Renal cortical epithelial cell (primary cell): Measurements from ENCODE around the gene LGALS1. TPM values are rescaled to one million over a fixed set of nuclear protein-coding genes. Genes with fewer than 3 reads are reported as not detected.
A peak's percentile ranks its signal among the peaks of the same experiment; 100 is the strongest.
"Not testable (repeated sequence)": the region's sequence is repeated elsewhere in the genome, so short reads cannot be mapped to it uniquely, and the experiment has no call there.

Experiments used
- DNase-seq: peaks from one replicate; pipeline ENCODE4 v3.0.0-alpha.2; 2011; ENCODE audit warnings: low read depth
- total RNA-seq: library from RNA; depleted of rRNA; stranded (reverse); fragments of >200 nt; gene quantifications from 2 replicates; pipeline ENCODE4 v1.2.3, GENCODE V29; 2014

The LGALS1 gene
- total RNA-seq, 1 donor from 2014 or later = 761 TPM

DNA sequence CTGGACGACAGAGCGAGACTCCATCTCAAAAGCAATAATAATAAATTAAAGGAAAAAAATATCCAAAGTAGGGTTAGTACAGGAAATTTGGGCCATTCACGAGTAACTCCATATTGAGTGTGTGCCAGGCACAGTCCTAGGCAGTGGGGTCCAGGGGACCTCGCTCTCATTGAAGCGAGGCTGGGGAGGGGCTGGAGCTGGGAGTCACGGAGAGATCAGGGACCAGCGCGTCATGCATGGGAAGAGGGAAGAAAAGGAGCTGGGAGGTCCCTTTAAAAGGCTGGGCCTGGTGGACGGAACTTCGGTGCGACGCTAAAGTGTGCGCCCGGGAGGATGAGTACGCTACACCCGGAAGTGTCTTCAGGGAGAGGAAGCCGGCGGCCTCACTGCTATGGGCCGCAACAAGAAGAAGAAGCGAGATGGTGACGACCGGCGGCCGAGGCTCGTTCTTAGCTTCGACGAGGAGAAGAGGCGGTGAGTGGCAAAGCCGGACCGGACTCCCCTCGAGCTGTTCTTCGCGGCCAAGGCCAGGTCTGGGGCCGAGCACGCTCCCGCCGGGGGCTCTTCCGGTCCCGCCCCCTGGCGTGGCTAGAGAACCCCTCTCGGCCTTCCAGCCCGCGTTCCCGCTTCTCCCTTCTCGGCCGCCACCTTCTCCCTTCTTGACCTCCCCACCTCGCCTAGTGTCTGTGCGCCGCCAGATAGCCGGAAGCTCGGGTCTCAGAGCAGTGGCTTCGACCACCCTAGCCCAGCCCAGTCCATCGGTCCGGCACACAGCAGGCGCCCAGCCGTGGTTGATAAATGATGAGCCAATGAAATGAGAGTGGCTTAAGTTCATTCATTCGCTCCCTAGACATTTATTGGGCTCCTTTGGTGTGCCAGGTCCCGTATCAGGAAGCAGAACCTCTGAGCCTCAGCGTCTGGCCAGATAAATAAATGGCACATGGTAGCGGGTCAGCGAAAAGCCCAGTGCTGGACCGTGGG is 10.9 kb downstream of the LGALS1 start, which contains the start of gene NOL12:
NOL12 (plus strand) TSS at position 342 of the 981 bp plus-strand sequence; CDS start at position 392, 50 bp downstream.
- peak; percentile 69 for DNase-seq

DNA sequence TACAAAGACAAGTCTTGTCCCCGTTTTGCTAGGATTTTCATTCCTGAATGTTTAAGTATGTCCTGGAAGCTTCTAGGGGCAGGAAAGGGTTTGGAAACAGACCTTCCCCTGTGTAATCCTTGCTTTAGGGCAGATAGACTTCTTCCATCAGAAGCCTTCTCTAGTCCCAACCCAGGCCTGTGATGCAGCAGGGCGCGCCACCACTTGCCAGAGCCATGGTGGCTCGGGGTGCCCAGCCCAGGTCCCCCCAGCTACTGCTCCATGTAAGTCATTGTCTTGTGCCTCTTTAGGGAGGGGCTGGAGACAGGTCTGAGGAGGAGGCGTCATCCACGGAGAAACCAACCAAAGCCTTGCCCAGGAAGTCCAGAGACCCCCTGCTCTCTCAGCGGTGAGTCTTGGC is 15.0 kb downstream of the LGALS1 start:
- no peak for DNase-seq

DNA sequence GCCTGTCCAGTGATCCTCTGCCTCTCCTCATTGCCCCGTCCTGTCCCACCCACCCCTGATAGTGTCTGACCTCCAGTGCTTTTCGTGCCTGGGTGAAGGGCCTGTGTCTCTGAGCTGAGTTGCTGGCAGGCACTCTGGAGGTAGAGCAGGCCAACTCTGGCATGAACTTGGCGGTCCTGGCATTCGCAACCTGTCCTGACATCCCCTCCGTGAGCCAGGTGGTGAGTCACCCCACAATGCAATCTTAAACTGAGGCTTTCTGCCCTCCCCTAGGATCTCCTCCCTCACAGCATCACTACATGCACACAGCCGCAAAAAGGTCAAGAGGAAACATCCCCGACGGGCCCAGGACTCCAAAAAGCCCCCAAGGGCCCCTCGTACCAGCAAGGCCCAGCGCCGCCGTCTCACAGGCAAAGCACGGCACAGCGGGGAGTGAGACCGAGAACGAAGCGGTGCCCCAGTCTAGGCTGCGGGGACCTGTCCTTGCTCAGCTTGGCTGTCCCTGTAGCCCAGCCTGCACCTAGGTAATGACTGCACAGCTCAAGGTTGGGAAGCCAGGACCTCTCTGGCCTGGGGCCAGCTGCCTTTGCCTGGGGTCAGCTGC is 15.6 kb downstream of the LGALS1 start:
- no peak for DNase-seq

DNA sequence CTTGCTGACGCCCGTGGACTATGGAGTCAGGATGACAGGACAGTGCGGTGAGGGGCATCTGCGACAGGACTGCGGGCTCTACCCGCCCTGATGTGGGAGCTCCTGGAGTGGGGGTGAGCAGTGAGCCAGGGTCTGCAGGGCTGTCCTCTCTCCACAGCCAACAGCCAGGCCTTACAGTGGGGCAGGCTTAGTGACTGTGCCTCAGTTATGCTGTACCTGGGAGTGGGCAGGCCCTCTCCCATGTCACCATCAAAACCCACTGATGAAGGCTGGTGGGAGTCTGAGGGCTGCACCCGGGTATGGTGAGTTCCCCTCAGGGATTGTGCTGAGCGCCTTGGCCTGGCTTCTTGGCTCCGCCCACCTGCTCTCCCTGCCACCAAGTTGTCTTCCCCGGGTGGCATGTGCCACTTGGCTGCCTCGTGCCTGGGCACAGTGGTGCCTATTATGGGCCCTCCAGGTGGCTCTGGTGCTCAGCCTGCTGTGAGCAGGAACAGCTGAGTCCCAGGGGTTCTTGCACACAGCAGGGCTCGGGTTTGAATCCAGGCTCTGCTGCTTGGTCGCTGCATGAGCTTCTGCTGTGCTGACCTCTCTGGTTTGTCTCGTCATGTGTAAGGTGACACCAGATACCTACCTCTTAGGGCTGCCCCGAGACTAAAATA is 17.3 kb downstream of the LGALS1 start:
- DNase-seq = no peak

DNA sequence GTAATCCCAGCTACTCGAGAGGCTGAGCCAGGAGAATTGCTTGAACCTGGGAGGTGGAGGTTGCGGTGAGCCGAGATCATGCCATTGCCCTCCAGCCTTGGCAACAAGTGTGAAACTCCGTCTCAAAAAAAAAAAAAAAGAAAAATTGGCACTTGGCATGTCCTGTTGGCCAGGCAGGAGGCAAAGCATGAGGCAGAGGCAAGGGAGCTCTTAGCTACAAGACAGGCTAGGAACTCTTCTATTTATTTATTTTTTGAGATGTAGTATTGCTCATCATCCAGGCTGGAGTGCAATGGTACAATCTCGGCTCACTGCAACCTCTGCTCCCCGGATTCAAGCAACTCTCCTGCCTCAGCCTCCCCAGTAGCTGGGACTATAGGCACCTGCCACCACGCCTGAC is 18.7 kb downstream of the LGALS1 start:
- not testable (repeated sequence) for DNase-seq

DNA sequence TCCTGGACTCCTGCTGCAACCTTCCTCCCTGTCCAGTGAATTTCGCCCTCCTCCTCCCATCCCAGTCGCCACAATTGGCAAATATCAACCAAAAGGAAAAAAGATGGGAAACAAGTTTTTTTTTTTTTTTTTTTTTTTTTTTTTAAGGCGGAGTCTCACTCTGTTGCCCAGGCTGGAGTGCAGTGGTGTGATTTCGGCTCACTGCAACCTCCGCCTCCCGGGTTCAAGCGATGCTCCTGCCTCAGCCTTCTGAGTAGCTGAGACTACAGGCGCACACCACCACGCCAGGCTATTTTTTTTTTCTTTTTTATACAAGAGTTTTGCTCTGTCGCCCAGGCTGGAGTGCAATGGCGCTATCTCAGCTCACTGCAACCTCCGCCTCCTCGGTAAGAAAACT is 20.8 kb downstream of the LGALS1 start:
- not testable (repeated sequence) for DNase-seq

DNA sequence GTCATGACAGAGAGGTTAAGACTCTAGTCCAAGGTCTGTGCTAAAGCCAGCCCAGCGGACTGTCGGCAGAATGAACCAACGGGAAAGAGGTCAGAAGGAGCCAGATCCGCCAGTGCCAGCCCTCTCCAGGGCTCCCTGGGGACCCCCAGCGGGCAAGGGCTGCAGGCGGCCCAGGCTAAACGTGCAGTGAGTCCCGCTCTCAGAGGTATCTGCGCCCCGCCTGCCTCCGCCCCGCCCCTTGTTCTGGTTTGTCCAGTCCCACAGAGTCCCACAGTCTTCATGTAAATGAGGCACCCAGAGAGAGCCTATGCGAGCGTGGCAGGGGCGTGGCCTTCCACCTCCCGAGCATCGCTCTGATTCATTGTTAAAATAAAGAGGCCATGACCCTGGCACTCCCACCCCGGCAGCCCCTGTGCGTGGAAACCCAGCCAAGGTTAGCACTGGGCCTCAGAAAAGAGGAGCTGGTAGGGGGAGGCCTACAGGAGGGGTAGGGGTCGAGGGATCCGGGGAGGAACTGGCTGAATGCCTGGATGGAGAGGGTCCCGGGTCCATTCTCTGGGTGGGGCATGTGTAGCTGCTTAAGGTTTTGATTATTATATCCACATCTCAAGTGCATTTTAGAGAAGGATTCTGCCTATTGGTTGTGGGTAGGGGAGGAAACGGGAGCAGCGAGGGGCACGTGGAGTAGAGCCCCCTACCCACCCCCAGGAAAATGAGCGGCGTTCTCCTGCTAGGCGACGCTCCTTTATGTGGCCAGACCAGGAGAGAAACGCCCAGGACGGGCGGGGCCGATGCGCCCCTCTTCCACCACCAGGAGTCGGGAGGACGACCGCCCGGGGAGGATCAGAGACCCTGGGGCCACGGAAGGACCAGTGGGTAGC is 21.5 kb downstream of the LGALS1 start, which contains the start of gene TRIOBP:
TRIOBP (plus strand) TSS at position 392 of the 881 bp plus-strand sequence. CDS start 4,318 bp downstream, outside the sequence.
- DNase-seq = peak; percentile 92

DNA sequence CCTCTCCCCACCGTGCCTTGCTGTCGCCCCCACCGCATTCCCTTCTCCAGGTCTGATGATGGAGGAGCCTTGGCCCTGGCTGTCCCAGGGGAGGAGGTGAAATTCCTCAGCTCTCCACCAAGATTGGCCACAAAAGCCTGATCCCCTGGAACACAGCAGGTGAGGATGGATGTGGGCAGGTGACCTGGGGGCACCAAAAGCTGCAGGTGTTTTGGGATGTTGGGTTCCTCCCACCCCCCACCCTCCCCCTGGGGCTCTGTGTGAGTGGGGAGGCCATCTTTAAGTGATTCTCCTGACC is 22.1 kb downstream of the LGALS1 start:
- DNase-seq = no peak

DNA sequence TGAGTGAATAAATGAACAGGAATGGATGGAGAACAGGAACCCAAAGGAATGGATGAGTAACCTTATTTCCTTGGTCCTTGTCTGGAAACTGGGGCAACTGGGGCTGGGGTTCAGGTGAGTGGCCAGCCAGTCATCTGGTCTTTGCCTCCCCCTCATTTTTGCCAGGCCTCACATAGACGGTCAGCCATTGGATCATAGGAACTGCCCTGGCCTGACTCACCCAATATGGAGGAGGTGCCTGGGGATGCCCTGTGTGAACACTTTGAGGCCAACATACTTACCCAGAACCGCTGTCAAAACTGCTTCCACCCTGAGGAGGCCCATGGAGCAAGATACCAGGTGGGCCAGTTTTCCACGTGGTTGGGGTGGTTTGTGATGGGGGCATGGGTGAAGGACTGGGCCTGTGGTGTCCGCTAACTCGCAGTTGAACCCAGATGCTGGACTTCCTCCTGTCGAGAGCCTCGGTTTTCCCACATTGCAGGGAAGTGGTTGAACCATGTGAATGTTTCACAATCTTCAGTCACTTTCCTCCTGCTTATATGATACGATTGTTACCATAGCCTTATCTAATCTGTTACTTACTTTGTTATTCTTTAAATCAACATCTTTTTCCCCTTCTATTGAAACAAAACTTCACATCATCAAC is 25.8 kb downstream of the LGALS1 start:
- DNase-seq = no peak

DNA sequence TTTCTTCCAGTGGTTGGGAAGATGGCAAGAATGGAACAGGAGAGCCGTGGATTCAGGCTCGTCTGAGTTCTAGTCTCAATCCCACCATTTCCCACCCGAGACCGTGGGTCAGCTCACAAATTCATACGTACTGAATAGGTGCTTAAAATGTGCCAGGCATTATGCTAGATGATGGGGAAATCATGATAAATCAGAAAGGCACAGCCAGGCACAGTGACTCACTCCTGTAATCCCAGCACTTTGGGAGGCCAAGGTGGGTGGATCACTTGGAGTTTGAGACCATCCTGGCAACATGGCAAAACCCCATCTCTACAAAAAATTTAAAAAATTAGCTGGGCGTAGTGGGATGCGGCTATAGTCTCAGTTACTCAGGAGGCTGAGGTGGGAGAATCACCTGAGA is 28.5 kb downstream of the LGALS1 start:
- DNase-seq = no peak

DNA sequence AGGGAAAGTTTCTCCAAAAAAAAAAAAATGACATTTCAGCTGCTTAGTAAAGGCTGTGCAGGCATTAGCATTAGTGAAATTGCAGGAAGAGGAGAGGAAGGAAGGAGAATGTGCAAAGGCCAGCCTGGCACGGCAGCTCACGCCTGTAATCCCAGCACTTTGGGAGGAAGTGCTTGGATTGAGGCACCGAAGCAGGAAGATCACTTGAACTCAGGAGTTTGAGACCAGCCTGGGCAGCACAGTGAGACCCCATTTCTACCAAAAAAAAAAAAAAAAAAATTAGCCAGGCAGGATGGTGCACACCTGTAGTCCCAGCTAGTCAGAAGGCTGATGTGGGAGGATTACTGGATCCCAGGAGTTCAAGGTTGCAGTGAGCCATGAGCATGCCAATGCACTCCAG is 29.2 kb downstream of the LGALS1 start:
- DNase-seq = no peak

DNA sequence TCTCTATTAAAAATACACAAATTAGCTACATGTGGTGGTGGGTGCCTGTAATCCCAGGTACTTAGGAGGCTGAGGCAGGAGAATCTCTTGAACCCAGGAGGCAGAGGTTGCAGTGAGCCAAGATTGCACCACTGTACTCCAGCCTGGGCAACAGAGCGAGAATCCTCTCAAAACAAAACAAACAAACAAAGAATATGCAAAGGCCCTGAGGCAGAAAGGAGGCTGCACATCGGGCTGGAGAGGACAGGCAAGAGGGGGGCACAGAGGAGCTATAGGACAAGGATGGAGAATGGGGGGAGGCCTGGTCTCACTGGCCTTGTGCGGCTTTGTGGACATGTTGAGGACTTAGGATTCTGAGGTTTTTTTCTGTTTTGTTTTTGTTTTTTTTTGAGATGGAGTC is 29.8 kb downstream of the LGALS1 start:
- DNase-seq = no peak

DNA sequence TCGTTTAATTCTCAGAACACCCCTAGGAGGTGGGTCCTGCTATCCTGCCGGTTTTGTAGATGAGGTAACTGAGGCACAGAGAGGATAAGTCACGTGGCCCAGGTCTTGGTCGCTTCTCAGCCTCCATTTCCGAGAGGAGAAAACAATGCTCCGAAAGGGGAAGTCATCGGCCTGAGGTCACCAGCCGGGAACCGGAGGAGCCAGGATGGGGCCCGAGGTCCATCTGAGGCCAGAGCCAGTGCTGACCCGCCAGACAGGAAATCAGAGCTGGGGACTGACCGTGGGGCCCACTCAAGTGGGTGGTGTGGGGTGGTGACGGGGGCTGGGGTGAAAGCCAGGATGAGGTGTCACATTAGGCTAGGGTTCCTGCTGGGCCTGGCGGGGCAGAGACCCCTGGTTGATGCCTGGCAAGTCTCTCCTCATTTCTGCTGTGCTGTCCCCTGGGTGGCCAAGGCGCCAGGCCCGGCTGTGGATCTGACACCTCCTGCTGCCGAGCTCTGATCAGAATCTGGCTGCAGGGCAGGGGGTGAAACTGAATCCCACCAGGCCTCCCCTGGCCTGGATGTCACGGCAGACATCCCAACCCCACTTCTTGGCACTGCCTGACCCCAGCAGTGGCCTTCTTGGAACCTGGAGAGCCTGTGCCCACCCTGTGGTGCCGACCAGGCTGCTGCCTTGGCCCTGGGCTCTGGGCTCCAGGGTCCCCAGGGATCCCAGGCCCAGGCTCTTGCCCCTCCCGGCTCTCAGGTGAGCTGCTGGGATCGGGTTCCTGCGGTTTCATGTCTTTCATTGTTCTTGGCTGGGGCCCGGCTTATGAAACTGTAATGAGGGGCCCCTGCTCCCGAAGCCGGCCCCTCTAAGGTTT is 33.4 kb downstream of the LGALS1 start:
- no peak for DNase-seq

DNA sequence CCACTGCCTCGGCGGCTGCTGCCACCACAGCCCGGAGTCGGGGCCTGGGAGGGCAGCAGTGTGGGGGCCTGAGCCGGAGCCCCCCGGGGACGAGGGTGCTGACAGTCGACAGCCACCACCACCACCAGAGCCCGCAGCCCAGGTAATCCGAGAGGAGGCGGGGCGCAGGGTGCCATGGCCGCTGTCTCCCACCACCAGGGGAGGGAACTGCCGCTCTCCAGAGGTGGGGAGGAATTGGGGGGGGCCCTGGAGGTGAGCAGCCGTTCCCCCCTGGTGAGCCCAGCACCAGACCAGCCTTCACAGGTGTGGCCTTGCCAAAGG is 34.0 kb downstream of the LGALS1 start:
- no peak for DNase-seq

DNA sequence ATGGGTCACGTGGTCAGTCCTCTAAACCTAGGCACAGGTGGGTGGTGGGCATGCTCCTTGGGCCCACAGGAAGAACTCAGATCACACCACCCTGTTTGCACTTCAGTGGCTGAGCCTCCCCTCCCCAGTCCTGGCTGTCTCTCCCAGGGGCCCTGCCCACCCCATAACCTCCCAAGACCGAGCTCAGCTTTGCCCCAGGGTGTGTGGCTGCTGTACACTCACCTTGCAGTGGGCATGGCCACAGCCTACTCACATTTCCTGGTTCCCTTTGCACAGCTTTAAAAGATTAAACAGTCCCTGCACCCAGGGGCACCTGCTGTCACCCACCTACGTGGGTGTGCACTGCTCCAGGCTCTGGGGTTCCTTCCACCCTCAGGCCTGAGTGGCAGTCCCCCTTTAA is 35.2 kb downstream of the LGALS1 start:
- peak; percentile 15 for DNase-seq

DNA sequence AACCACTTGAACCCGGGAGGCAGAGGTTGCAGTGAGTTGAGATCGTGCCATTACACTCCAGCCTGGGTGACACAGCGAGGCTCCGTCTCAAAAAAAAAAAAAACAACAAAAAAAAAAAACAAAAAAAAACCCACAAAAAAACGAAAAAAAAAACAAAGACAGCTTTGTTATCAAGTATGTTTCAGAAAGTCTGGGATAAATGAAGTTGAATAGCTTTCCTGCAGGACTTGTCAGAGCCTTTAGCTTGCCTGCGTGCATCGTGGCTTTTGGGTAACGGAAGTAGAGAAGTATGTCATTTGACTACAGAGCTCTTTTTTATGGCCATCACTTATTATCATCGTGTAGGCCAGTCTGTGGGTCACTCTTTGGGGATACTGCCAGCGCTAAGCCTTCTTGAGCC is 36.1 kb downstream of the LGALS1 start:
- DNase-seq = no peak

DNA sequence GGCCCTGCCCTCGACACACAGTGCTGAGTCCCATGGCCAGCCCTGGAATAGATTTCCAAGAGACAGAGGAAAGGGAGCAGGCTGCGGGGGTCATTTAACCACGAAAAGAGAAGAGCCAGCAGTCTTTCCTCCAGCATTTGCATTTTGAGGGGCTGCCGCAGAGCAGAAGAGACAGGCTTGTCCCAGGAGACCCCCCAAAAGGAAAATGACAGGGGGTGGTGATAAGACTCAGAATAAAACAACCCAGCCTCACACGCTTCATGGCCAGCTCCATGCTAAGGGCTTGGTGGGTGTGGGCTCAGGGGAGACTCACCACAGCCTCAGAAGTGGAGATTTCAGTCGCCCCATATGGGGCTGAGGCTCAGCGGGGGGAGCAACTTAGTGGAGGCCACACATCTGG is 38.3 kb downstream of the LGALS1 start:
- DNase-seq = no peak

DNA sequence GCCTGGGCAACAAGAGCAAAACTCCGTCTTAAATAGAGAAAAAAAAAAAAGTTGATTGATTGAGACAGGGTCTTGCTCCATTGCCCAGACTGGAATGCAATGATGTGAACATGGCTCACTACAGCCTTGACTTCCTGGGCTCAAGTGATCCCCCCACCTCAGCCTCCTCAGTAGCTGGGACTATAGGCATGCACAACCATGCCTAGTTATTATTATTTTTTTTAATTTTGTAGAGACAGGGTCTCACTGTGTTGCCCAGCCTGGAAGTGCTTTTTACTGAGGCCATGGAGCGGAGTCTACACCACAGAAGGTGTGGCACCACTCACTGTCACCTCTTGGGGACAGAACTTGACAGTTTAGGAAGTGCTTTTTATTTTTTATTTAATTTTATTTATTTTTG is 39.2 kb downstream of the LGALS1 start:
- no peak for DNase-seq

DNA sequence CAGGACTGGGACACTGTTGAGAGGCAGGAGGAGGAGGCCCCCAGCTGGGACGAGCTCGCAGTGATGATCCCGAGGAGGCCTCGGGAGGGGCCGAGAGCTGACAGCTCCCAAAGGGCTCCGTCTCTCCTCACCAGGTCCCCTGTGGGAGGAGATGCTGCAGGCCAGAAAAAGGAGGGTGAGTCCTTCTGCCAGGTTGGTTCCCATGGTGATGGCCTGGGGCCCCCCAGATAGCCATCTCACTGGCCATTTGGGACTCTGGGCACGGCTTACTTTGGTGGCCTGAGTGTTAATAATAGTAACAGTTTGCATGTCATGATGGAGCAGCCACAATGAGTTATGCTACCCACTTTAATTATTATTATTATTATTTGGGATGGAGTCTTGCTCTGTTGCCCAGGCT is 40.3 kb downstream of the LGALS1 start:
- DNase-seq = no peak

DNA sequence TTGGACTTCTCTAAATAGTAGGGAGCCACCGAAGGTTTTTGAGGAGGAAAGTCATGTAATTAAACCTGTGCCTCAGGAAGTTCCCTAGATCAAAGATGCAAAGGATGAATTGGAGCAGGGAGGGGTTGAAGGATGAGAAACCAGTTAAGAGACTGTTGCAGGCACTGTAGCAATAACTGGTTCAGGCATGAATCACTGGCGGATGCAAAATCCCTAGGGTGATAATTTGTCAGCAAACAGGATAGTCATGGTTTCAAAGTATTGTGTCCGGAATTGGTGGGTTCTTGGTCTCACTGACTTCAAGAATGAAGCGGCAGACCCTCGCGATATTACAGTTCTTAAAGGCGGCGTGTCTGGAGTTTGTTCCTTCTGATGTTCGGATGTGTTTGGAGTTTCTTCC is 41.3 kb downstream of the LGALS1 start:
- DNase-seq = no peak
